SK-N-MC (cell line): ENCODE results near the gene RAB37.

Source experiments
- EZH2 ChIP-seq: fragments of 200-600 bp; sonication (generic); IDR thresholded peaks from one replicate; pipeline ENCODE4 v1.6.1; 2017; ENCODE audit warnings: antibody characterized with exemption
- POLR2AphosphoS5 ChIP-seq: IDR thresholded peaks from 2 replicates; pipeline ENCODE4 v1.6.1; 2012; ENCODE audit warnings: mild to moderate bottlenecking, low read depth, low read length, borderline replicate concordance

DNA sequence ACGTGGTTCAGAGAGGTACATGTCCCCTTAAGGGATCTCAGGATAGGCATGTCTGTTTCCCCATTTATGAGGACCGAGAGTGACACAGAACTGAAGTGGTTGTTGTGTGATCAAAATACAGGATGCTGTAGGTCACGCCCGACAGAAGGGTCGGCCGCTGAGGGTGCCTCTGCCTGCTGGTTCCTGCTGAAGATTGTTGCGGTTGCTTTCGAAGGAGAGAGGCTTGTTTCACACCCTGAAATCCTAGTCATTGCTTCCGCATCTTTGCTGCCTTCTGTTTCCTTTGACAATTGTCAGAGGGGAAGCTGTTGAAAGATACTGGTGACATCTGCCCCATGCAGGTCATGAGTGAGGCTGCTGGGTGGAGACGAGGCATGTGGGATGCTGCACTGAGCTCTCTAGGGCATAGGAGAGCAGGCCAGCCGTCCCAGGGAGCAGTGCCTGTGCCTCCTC is 42.9 kb downstream of the RAB37 start:
- TF ChIP-seq POLR2AphosphoS5, result no peak
- no peak for TF ChIP-seq EZH2
